NCI-H1694 (cell line): ENCODE measurements around the gene MFAP1.
A peak's percentile ranks its signal among the peaks of the same experiment; 100 is the strongest.
"Not testable (repeated sequence)": the region's sequence is repeated elsewhere in the genome, so short reads cannot be mapped to it uniquely, and the experiment has no call there.

ENCODE experiments used
- DNase-seq: peaks from one replicate; lab custom pipeline; 2025; lab: John Stamatoyannopoulos, UW

Gene MFAP1

DNA sequence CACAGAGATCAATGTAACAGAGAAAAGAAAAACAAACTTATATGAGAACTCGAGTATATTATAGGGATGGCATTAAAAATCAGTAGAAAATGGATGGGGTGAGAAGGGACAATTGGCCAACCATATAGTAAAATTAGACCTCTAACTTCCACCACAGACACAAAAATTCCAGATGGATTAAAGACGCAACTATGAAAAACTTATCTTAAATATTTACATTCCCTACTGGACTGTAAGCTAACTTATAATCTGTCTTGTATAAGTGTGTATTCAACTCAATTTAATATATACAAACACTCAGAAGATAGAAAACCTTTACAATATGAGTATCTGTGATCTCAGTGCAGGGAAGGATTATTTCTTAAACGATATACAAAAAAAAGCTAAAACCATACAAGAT, 3.0 kb downstream of the MFAP1 start:
- DNase-seq = no peak

DNA sequence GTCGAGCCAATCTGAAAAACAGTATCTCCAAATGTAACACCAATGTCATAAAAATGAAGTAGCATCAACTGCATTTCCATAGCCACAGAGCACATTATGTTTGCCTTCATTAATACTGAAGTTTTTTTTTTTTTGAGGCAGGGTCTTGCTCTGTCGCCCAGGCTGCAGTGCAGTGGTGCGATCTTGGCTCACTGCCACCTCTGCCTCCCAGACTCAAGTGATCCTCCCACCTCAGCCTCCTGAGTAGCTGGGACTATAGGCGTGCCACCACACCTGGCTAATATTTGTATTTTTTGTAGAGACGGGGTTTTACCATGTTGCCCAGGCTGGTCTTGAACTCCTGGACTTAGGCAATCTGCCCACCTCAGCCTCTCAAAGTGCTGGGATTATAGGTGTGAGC, 9.4 kb downstream of the MFAP1 start:
- DNase-seq = not testable (repeated sequence)

DNA sequence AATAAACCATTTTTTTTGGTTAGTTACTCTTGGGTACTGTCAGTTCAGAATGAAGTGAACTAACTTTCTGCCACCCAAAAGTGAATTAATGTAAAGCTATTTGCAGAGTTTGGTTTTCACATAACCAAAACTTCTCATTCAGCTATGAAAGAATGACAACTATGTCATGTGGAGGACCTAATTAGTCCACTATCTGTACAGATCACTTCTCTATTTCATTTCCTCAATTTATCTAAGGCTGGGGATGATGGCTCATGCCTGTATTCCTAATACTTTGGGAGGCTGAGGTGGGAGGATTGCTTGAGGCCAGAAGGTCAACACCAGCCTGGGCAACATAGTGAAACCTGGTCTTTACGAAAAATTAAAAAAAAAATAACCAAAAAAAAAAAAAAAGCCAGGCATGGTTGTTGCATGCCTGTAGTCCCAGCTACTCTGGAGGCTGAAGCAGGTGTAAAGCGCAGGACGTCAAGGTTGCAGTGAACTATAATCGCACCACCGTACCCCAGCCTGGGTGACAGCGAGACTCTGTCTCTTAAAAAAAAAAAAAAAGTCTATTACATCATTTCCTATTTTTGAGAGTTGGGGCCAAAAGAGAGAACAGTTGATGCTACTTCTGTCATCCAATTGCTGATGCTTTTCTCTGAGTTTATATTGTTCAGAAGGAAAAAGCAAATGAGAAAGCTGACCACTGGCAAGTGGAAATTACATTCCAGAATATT, 15.4 kb downstream of the MFAP1 start:
- no peak for DNase-seq

DNA sequence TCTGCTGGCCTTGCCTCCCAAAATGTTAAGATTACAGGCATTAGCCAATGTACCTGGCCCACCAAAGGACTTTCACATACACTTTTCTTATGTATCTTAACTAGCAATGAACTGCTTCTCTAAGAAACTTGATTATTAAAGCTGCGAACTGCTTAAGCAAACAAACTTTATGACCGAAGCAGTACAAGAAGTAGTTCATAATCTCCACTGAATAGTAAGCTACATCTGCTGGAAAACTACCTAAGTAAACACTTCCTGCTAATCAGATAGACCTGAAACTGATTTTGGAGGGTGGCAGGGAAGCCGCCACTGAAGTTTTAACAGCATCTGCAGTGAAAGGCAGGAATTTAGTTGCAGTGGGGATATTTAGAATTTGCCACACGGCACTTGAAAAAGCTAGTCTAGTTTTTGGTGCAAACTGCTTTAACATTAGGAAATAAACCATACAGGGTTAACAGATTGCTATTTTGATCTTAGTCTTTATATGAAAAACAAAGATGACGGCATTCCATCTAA, 16.0 kb downstream of the MFAP1 start:
- no peak for DNase-seq

DNA sequence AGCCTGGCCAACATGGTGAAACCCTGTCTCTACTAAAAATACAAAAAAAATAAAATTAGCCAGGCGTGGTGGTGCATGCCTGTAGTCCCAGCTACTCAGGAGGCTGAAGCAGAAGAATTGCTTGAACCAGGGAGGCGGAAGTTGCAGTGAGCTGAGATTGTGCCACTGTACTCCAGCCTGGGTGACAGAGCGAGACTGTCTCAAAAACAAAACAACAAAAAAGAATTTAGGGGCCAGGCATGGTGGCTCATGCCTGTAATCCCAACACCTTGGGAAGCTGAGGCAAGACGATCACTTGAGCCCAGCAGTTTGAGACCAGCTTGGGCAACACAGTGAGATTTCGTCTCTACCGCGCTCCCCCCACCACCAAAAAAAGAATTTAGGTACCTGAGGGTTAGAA, 21.8 kb downstream of the MFAP1 start:
- not testable (repeated sequence) for DNase-seq

DNA sequence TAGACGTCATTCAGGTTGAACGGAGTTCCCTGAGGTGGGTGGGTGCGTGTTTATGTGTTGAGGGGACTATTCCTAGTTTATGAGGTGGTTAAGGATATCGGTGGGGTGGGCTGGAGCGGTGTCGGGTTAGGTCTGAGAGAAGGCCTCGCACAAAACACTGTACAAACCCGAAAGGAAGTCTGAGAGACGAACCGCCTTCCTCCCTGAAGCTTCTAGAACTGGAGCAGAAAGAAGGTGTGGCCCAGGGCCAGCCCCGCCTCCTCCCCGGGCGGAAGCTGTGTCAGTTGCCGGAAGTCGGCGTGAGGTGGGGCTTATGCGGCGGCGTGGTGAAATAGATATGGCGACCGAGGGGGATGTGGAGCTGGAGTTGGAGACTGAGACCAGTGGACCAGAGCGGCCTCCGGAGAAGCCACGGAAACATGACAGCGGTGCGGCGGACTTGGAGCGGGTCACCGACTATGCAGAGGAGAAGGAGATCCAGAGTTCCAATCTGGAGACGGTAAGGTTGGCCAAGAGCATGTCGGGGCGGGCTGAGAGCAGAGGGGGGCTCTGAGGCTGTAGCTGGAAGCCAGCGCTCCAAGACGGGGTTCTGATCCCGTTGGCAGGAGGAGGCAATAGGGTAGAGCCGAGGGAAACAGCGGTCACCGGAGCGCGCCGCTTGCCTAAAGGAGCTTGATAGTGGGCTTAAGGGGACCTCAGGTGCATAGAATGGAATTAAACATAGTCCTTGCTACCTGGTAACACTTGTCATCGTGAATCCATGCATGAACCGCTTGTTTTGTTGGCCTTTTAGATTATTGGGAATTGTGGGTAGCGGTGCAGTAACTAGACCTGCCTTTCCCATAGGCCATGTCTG, 24.0 kb downstream of the MFAP1 start, which contains the start of gene HYPK:
HYPK (plus strand) TSS at position 314 of the 856 bp plus-strand sequence; CDS start at position 338, 24 bp downstream.
- peak; percentile 49 for DNase-seq

DNA sequence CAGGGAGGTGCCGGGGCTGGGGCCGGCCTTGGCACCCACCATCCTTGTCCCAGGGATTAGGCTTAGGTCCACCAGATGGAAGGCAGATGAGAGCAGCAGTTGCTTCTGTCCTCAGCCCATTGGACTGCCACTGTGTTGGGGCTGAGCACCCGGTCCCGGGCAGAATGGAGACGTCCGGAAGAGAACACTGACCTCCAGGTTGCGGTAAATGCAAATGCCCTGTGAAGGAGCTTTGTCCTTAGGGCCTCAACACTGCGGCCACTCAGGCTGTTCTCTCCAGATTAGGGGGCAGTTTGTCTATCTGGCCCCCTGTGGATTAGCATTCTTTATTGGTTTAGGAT, 24.6 kb downstream of the MFAP1 start, which contains the start of gene SERINC4:
SERINC4 (minus strand) TSS at position 276 of the 341 bp plus-strand sequence; CDS start at position 42, 234 bp downstream.
- no peak for DNase-seq

DNA sequence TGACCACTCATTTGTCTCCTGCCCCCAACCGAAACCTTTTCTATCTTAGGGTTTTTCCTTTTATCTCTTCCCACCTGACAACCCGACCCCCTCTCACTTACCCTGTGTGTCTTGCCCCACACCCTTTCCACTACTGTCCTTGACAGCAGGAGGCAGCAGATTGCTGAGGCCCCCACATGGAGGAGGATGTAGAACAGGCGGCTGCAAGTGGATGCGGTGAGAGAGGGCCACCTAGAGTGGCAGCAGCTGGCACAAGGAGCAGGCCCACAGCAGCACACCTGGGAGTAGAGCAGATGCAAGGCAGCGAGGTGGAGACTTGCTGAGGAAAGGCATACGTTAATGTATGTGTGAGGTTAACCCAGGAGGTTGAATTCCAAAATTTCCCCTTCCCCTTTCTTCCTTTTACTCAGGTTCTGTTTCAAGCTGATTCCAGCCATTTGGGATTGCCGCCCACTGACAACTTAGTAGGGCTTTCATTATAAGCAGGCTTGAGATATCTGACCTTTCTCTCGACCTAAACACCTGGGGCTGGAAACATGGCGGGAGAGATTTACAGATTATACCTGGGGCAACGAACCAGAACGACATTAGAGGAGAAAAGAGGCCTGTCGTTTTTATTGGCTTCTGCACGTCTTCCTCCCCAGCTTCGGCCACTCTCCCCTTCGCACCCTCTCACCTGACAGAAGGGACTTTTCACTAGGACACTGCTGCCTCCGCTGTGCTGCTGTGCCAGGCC, 25.1 kb downstream of the MFAP1 start:
- no peak for DNase-seq

DNA sequence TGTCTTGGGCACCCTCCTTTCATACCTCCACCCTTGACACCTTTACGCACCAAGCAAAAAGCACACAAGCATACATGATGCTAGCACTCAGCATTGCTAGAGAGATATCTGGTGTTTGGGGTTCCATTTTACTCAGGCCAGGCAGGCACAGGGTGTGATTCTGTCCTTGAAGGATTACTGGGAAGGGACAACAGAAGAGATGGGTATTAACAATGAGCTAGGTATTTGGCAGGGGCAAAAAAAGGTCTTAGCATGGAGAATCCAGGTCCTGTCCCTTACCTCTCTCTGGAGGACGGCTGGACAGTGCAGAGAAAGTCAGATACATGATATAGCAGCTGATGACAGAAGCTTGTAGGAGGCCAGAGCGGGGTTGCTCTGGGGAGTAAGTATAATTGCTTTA, 27.9 kb downstream of the MFAP1 start:
- no peak for DNase-seq

DNA sequence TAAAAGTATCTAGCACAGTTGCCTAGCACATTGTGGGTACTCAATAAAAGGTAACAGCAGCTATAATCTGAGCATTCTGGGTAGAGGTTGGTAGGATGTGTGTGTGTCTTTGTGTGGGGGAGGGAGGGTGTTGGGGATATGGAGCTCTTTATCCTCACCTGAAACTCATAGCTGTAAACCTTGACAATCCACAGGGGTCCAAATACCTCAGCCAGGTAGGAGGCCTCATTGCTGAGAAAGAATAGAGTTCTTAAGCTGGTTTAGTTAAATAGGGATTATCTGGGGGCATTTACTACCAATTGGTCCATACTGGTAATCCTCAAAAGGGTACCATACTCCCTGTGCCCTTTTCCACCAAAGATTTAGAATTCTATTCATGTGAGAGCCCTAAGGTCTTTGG, 28.5 kb downstream of the MFAP1 start:
- DNase-seq = no peak

DNA sequence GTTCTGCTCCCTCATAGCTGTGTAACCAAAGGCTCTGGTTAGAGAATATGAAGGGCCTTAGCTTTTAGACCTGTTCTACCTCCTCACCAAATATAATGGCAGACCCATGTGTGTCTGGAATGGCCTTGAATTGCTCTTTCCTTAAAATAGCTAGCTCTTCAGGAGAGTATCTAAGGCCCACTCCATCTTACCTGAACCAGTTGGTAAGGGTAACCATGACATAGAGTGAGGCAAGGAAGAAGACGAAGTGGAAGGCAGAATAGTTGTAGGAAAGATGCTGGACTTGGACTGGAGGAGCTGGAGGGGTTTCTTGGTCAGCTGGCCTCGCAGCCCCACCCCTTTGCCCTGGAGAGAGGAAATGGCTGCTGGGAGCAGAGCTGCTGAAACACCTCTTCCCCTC, 29.3 kb downstream of the MFAP1 start:
- no peak for DNase-seq

DNA sequence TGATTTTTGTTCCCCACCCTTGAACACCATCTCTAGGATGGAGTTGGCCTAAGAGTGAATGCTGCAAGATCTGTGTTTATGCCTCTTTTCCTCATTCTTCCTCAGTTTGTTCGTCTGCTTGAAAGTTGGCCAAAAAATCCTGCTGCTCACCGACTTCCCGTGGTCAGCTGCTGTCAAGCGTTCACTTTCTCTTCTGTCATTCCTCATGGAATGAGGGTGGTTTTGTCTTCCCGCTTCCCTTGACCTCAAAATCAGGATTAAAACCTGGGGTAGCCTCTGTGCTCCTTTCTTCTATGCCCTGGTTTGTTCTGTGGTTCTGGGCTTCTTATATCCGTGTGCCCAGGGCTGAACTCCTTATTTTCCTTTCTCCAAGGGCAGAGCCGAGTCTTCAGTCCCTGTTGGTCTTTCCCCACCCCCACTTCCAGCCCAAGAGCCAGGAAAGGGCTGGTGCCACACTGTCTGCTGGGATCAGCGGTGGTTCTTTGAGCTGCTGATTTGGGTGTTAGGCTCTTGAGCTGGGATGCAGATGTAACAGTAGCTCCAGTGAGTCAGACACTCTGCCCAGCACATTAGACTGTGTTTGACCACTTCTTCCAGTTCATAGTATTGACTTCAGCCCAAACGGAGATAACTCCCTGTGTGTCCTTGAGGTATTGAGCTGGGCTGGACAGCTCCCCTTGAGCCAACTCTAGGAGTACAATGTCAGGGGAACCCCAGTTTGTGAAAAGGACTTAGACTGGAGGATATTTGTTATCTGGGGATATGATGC, 30.0 kb downstream of the MFAP1 start:
- DNase-seq = no peak

DNA sequence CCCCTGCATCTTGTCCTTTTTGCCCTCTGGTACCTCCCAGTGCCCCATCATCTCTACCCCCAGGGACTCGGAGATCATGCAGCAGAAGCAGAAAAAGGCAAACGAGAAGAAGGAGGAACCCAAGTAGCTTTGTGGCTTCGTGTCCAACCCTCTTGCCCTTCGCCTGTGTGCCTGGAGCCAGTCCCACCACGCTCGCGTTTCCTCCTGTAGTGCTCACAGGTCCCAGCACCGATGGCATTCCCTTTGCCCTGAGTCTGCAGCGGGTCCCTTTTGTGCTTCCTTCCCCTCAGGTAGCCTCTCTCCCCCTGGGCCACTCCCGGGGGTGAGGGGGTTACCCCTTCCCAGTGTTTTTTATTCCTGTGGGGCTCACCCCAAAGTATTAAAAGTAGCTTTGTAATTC, 30.8 kb downstream of the MFAP1 start:
- DNase-seq = no peak

DNA sequence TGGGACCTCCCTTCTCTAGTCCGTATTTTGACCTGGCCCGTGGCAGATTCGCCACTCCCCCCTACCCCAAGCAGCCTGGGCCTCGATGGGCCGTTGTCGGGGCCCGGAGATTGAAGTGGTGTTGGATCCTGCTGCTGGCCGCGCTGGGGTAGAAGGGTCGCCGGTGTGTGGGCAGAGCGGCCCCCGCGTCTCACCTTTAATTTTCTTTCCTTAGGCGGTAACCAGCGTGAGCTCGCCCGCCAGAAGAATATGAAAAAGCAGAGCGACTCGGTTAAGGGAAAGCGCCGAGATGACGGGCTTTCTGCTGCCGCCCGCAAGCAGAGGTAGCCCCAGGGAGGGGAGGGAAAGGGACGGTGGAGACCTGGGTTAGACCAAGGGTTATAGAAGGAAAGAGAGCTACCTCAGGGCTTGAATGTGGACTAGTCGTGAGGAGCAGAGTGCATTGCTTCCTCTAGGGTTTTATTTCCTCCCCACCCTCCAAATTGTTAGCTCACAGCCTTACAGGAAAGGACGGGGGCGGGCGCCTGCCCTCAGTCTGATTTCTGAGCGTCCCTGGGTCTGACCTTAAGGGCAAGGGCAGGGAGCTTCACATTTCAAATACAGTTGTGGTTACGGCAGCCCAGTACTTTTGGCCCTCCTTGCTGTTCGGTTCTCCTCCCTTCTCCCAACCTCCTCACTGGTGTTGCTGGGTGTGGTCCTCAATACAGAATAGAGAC, 31.6 kb downstream of the MFAP1 start:
- no peak for DNase-seq

DNA sequence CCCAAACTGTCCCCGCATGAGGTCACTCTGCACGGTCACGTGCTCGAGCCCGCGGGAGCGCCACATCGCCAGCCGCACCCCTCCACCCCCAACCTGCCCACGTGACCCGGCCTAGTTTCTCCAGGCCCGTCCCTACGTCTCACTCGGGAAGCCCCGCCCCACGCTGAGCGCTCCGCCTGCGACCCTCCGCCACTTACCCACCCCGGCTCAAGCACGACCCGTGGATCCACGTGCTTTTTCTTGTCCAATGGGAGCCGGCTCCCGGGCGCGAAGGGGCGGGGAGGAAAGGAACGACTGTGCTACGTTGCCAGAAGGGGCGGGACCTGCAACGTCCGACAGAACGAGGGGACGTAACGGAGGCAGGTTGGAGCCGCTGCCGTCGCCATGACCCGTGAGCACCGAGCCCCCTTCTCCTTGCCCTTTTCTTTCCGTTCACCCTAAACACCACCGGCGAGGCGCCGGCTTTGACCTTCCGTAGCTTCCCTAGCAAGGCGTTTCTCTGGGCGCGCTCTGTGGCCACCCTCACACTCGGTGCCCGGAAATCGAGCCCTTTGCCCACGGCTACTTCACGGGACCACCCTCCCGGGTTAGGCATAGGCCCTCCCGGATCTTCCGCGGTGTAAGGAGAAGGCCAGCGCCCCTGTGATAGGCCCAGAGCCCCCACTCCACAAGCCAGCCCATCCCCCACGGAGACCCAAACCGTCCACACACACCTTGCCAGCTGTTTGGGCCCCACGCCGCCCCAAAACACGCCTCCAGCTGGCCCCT, 32.3 kb downstream of the MFAP1 start, which contains the start of gene SERF2:
SERF2 (plus strand) TSS at position 328 of the 768 bp plus-strand sequence; CDS start at position 385, 57 bp downstream.
- peak; percentile 95 for DNase-seq

DNA sequence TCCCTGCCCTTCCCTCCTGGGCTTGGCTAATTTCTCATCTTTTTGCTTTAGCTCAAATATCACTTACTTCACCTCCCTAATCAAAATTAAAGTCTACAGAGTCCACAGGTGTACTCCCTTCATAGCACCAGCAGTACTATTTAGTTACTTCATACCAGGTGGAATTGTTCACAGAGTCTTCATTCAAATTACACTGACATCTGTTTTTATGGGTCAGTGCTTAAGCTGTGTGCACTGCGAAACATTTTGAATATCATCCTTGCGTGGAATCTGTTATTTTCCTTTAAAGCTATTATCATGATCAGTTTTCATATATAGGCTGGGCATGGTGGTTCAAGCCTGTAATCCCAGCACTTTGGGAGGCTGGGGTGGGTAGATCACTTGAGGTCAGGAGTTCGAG, 35.1 kb downstream of the MFAP1 start:
- no peak for DNase-seq

DNA sequence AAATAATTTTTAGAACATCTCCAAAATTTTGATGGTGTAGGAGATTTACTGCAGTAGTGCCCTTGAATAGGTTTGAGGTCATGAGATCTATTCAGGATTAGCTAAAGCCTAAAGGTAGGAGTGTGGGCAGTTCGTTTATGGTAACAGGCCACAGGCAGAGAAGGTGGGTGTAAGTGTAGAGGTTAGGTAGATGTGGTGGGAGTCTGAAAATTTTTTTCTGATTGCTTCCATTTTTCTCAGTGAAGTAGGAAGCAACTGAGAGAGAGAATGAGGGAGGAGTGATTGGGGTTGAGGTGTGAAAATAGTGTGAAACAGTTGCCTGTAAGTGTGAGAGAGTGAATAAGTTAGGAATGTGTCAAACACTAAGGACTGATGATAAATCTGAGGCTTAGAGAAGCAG, 45.5 kb downstream of the MFAP1 start:
- DNase-seq = no peak

DNA sequence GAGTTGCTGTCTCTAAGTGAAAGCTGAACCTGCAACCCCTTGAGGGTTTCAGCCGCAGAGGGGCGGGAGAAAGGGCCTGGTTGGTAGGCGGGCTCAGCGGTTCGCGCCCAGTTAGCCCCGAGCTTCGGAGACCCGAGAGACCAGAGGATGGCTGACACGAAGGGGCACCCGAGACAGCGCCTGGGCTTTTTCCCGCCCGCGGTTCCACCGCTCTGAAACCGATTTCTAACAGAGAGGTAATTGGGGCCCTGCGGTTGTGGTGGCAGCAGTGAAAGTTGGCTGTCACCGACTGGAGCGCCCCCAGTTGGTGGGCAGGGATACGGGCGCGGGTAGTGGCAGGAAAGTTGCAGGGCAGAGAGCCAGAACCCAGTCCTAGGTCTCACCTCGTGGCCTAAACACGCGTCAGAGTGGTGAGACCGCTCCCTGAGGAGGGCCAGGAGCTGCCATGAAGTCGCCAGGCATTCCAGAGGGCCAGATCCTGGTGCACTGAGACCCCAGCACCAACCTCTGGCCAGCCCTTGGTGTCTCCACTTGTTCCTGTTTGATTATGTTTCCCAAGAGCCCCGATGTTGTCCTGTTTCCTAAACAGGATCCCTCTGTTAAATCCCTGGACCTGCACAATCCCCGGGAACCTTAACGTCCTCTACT, 47.1 kb downstream of the MFAP1 start:
- peak; percentile 76 for DNase-seq

DNA sequence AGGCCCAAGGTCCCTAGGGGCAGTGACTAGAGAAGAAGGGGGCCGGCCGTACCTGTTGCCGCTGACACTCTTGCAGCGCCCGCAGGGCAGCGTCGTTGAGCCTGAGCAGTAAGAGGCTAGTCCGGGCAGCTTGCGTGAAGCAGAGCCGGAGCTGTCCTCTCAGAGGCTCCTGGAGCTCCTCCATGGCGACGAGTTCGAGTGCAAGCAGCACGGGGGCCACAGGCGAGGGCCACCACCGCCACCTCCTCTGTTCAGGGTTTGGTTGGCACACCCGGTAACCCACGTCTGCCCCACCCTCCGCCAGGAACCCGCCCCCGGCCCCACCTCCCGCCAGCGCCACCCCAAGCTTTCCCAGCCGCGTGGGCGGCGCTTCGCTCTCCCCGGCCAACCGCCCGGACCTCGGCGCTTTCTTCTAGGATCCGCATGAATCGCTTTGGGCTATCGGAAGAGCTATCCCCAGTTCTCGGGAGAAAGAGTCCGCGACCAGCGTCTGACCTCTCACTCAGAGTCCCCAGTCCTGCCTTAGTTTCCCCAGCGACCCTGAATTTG, 47.7 kb downstream of the MFAP1 start, which contains the start of gene ELL3:
ELL3 (minus strand) TSS at position 249 of the 549 bp plus-strand sequence; CDS start at position 184, 65 bp downstream.
- DNase-seq = peak; percentile 37
